8988T (cell line): ENCODE results near the gene NSMCE1.
A peak's percentile ranks its signal among the peaks of the same experiment; 100 is the strongest.
"Not testable (repeated sequence)": the region's sequence is repeated elsewhere in the genome, so short reads cannot be mapped to it uniquely, and the experiment has no call there.

ENCODE experiments used
- DNase-seq: peaks from one replicate; pipeline ENCODE4 v3.0.0; 2011

The NSMCE1 gene

GRCh38 chr16:27302126-27302525, 33.6 kb upstream of the NSMCE1 start:
- DNase-seq: no peak

- no peak for DNase-seq
Measured at GRCh38 chr16:27301236-27301861, 32.8 kb upstream of the NSMCE1 start.

- DNase-seq: no peak
Measured at GRCh38 chr16:27298132-27298531, 29.6 kb upstream of the NSMCE1 start.

GRCh38 chr16:27293343-27293742, 24.8 kb upstream of the NSMCE1 start:
- DNase-seq: no peak

GRCh38 chr16:27291722-27292240, 23.2 kb upstream of the NSMCE1 start:
- DNase-seq: no peak

GRCh38 chr16:27291106-27291505, 22.5 kb upstream of the NSMCE1 start:
- no peak for DNase-seq

GRCh38 chr16:27290562-27290961, 22.0 kb upstream of the NSMCE1 start:
- no peak for DNase-seq

GRCh38 chr16:27289669-27290068, 21.1 kb upstream of the NSMCE1 start:
- DNase-seq: no peak

GRCh38 chr16:27288313-27288712, 19.7 kb upstream of the NSMCE1 start:
- not testable (repeated sequence) for DNase-seq

- no peak for DNase-seq
Measured at GRCh38 chr16:27287887-27288286, 19.3 kb upstream of the NSMCE1 start.

GRCh38 chr16:27287051-27287811, 18.7 kb upstream of the NSMCE1 start:
- DNase-seq: no peak

- DNase-seq: peak; percentile 37
Measured at GRCh38 chr16:27286451-27286850, 17.9 kb upstream of the NSMCE1 start.

GRCh38 chr16:27285676-27286196, 17.2 kb upstream of the NSMCE1 start:
- DNase-seq: no peak

- no peak for DNase-seq
Measured at GRCh38 chr16:27284865-27285675, 16.5 kb upstream of the NSMCE1 start.

GRCh38 chr16:27281243-27281642, 12.7 kb upstream of the NSMCE1 start:
- DNase-seq: no peak

- no peak for DNase-seq
Measured at GRCh38 chr16:27275394-27275793, 6.8 kb upstream of the NSMCE1 start.

GRCh38 chr16:27274424-27274874, 5.9 kb upstream of the NSMCE1 start:
- not testable (repeated sequence) for DNase-seq

GRCh38 chr16:27273670-27274423, 5.3 kb upstream of the NSMCE1 start:
- no peak for DNase-seq

GRCh38 chr16:27273330-27273669, 4.7 kb upstream of the NSMCE1 start:
- no peak for DNase-seq

- not testable (repeated sequence) for DNase-seq
Measured at GRCh38 chr16:27272697-27273096, 4.1 kb upstream of the NSMCE1 start.

GRCh38 chr16:27272076-27272475, 3.5 kb upstream of the NSMCE1 start:
- no peak for DNase-seq

- no peak for DNase-seq
Measured at GRCh38 chr16:27270349-27270748, 1.8 kb upstream of the NSMCE1 start.
